ENCODE measurements around the gene RNF123.
A peak's percentile ranks its signal among the peaks of the same experiment; 100 is the strongest.

RNF123 gene

DNA sequence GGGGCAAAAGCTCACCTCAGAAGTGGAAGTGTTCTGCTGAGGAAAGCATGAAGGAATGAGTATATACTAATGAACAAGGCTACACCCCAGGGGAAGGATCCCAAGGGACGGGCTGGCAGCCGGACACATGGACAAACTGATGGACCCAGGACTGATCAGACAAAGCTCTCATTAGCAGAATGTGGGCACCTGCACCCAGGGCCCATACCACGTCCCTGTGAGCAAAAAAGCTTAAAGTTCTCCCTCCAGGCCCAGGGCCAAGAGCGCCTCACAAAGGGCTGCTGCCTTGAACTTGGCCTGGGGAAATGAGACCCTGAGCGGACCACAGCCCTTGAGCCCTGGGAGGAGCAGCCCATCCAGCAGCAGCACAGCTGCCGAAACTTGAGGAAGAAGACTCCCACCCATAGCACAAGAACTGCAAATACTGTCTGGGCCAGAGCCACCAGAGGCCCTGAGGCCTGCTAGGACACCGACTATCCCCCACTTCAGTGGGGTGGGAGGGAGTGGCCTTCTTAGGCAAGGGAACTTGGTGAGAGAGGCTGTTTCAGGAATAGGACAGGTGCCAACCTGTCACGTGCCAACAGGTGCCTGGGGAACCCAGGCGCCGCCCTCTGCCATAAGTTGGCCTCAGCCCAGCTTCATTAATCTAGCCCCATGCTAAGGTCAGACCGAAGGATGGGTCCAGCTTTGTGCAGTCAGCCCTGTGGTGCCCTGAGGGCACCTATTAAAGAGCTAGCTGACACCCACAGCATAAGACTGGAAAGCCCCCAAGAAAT is 36.7 kb downstream of the RNF123 start:
- no peak overlapping the region for H3K4me2 ChIP-seq
- H3K36me3 ChIP-seq, result peaks cover 66 to 80% (median 74%) of the 10 kb centered on the region in 11 experiments
- peaks cover 0 to 60% (median 26%) of the 10 kb centered on the region in 11 experiments; a peak in 20 of 22 replicates for H4K20me1 ChIP-seq
- peaks cover 19 to 40% (median 26%) of the 10 kb centered on the region in 10 experiments for H3K4me1 ChIP-seq
- no peak overlapping the region for H3K4me3 ChIP-seq
- peak overlapping the region in 5 of 11 experiments; percentile 7 to 28 (median 15); a peak in 2 of 22 replicates for H3K9ac ChIP-seq
- H3K27me3 ChIP-seq, result no peaks in the 10 kb centered on the region
- H3K9me3 ChIP-seq (replicated peaks in 1 of 11), result no peaks in the 10 kb centered on the region
- H3K27ac ChIP-seq, result peak overlapping the region in 1 of 11 experiments; percentile 5; a peak in 2 of 22 replicates
- TF ChIP-seq Cebpa-rat (IDR thresholded peaks at IDR 0.05), result no peak

DNA sequence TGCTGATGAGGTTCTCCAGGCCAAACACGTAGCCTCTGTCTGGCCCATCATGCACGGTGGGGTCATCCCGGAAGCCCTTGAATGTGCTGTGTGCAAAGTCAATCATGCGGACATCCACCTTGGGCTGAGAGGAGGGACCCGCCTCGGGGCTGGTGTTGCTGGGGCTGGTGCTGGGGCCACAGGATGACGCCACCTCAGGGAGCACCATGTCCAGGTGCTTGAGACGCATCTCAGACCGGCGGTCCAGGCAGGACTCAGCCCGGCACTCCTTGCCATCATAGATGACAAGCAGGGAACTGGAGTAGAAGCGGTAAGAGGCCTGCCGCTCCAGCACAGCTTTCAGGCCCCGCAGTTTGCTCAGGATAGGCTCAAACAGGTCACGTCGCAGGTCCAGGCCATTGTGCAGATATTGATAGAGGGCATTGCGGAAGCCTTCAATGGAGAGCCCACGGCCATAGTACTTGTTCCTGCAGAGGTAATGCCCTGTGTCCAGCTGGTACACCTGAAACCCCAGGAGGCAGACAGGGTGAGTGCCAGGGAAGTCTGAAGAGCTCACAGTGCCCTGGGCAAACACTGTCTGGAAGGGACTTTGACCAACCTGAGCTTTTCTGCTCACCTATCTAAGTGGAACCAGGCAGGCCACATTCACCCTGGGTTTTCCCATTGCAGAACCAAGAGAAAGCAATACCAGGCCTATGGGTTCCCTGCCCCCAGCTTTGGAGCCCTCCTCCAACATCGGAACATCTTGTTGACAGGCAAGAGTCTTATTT is 38.0 kb downstream of the RNF123 start:
- peak overlapping the region in 3 of 11 experiments; percentile 1 to 29 (median 15); a peak in 2 of 22 replicates for H3K9ac ChIP-seq
- no peak for TF ChIP-seq Cebpa-rat (IDR thresholded peaks at IDR 0.05)
- no peaks in the 10 kb centered on the region for H3K27me3 ChIP-seq
- H3K4me3 ChIP-seq, result no peak overlapping the region
- peak overlapping the region in 2 of 11 experiments; percentile 5 to 9; a peak in 1 of 22 replicates for H3K27ac ChIP-seq
- H3K4me2 ChIP-seq, result no peak overlapping the region
- peaks cover 0 to 47% (median 14%) of the 10 kb centered on the region in 11 experiments; a peak in 19 of 22 replicates for H4K20me1 ChIP-seq
- H3K36me3 ChIP-seq, result peaks cover 68 to 80% (median 74%) of the 10 kb centered on the region in 11 experiments
- peaks cover 18 to 36% (median 22%) of the 10 kb centered on the region in 10 experiments for H3K4me1 ChIP-seq
- no peaks in the 10 kb centered on the region for H3K9me3 ChIP-seq (replicated peaks in 1 of 11)

DNA sequence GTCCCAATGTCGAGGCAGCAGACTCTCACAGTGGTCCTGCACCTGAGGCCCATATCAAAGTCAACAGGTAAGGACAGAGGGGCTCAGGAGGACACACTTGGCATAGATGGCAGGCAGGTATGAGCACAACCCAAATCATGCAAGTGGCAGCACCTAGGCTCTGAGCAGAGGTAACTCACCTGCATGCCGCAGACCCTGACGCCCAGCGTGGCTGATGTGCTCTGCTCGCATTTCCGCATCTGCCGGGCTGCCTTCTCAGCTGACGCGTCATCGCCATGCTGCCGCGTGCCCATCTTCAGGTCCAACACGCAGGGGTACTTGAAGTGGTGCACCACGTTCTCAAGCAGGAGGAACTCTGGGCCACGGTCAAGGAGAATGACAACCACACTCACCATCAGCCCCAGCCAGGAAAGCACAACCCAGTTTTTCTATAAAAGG is 38.6 kb downstream of the RNF123 start:
- Histone ChIP-seq H3K9me3 (replicated peaks in 1 of 11) (no peaks in the 10 kb centered on the region), H3K36me3 (peaks cover 69 to 80% (median 75%) of the 10 kb centered on the region in 11 experiments), H3K27me3 (no peaks in the 10 kb centered on the region), H3K4me2 (no peak overlapping the region), H3K4me3 (no peak overlapping the region), H3K4me1 (peaks cover 12 to 30% (median 16%) of the 10 kb centered on the region in 10 experiments), H3K27ac (no peak overlapping the region), H4K20me1 (peaks cover 3 to 47% (median 12%) of the 10 kb centered on the region in 11 experiments; a peak in 19 of 22 replicates), H3K9ac (peak overlapping the region in 1 of 11 experiments; percentile 15; a peak in 1 of 22 replicates)
- no peak for TF ChIP-seq Cebpa-rat (IDR thresholded peaks at IDR 0.05)

DNA sequence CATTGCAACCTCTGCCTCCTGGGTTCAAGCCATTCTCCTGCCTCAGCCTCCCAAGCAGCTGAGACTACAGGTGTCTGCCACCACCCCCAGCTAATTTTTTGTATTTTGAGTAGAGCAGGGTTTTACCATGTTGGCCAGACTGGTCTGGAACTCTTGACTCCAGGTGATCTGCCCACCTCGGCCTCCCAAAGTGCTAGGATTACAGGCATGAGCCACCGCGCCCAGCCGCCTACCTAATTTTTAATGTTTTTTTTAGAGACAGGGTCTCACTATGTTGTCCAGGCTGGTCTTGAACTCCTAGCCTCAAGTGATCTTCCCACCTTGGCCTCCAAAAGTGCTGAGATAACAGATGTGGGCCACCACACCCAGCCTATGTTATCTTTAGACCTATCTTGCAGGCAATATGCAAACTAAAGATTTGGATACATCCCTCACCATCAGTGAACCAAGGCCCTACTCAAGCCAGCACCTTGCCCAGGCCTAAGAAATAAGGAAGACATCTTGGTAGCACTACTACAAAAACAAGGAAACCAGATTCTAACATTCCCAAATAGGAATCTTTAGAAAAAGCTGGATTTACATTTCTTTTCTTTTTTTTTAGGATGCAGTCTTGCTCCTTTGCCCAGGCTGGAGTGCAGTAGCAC is 40.7 kb downstream of the RNF123 start:
- peaks cover 90 to 100% (median 96%) of the 10 kb centered on the region in 11 experiments for H3K36me3 ChIP-seq
- H4K20me1 ChIP-seq, result peaks cover 4 to 57% (median 28%) of the 10 kb centered on the region in 11 experiments; a peak in 19 of 22 replicates
- H3K4me3 ChIP-seq, result no peak overlapping the region
- H3K27me3 ChIP-seq, result no peaks in the 10 kb centered on the region
- H3K4me2 ChIP-seq, result no peak overlapping the region
- H3K4me1 ChIP-seq, result peaks cover 0 to 22% (median 8%) of the 10 kb centered on the region in 10 experiments; a peak in 16 of 20 replicates
- H3K27ac ChIP-seq, result no peak overlapping the region
- H3K9me3 ChIP-seq (replicated peaks in 1 of 11), result no peaks in the 10 kb centered on the region
- TF ChIP-seq Cebpa-rat (IDR thresholded peaks at IDR 0.05), result no peak
- H3K9ac ChIP-seq, result no peak overlapping the region

DNA sequence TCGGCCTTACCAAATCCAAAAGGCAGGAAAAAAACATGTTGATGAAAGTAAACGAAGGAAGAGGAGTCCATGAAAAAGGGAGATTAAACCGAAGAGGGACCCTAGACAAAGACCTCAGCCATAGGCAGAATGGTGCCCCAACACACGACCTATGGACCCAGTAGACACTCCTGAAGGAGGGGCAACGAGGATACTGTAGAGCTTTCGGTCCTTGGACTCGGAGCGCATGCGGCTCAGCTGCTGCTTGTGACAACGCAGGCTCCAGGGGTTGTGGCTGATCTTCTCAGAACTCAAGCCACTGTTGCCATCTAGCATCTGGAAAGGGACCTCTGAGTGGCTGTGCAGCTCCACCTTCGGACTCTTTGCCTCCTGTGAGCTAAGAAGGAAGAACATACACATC is 43.2 kb downstream of the RNF123 start:
- no peak for TF ChIP-seq Cebpa-rat (IDR thresholded peaks at IDR 0.05)
- no peaks in the 10 kb centered on the region for H3K27me3 ChIP-seq
- H4K20me1 ChIP-seq, result peaks cover 4 to 53% (median 36%) of the 10 kb centered on the region in 11 experiments; a peak in 18 of 22 replicates
- H3K36me3 ChIP-seq, result peaks cover 90 to 100% (median 98%) of the 10 kb centered on the region in 11 experiments
- no peak overlapping the region for H3K9ac ChIP-seq
- H3K9me3 ChIP-seq (replicated peaks in 1 of 11), result no peaks in the 10 kb centered on the region
- no peak overlapping the region for H3K4me3 ChIP-seq
- H3K4me2 ChIP-seq, result no peak overlapping the region
- H3K27ac ChIP-seq, result no peak overlapping the region
- H3K4me1 ChIP-seq, result peaks cover 0 to 24% (median 2%) of the 10 kb centered on the region in 10 experiments; a peak in 6 of 20 replicates

DNA sequence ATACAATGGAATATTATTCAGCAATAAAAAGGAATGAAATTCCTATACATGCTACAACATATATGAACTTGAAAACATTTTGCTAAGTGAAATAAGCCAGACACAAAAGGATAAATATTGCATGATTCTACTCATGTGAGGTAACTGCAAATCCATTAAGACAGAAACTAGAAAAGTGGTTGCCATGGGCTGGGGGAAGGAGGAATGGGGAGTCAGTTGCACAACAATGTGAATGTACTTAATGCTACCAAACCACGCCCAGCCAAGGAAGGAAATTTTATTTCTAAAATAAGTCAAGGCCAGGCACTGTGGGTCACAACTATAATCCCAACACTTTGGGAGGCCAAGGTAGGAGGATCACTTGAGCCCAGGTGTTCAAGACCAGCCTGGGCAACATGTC is 44.2 kb downstream of the RNF123 start:
- H3K27me3 ChIP-seq, result no peaks in the 10 kb centered on the region

DNA sequence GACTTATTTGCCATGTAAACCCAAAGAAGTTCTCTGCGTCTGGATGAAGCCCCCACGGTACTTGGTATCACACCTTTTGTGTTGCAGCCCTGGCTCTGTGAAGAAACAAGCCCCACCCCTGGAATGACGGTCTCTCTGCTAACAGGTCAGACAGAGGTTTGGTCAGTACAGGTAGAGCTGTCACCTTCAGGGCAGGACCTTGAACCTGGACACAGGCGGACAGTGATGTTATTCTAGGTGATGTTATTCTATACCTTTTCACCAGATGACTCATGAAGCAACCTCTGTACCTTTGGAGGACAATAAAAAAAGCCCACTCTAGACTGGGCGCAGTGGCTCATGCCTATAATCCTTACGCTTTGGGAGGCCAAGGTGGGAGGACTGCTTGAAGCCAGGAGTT is 45.4 kb downstream of the RNF123 start:
- no peak overlapping the region for H3K4me3 ChIP-seq
- H3K27me3 ChIP-seq, result no peaks in the 10 kb centered on the region
- peaks cover 10 to 66% (median 47%) of the 10 kb centered on the region in 11 experiments; a peak in 18 of 22 replicates for H4K20me1 ChIP-seq
- H3K36me3 ChIP-seq, result peaks cover 90 to 100% (median 96%) of the 10 kb centered on the region in 11 experiments
- peaks cover 0 to 24% (median 0%) of the 10 kb centered on the region in 10 experiments; a peak in 4 of 20 replicates for H3K4me1 ChIP-seq
- no peak overlapping the region for H3K27ac ChIP-seq
- H3K9me3 ChIP-seq (replicated peaks in 1 of 11), result no peaks in the 10 kb centered on the region
- H3K4me2 ChIP-seq, result no peak overlapping the region
- TF ChIP-seq Cebpa-rat (IDR thresholded peaks at IDR 0.05), result no peak
- H3K9ac ChIP-seq, result no peak overlapping the region

More for the DNA sequence above, 44.2 kb downstream of the RNF123 start:
- Histone ChIP-seq H3K4me1 (peaks cover 0 to 24% (median 0%) of the 10 kb centered on the region in 10 experiments; a peak in 4 of 20 replicates), H3K36me3 (peaks cover 91 to 100% (median 98%) of the 10 kb centered on the region in 11 experiments), H3K9ac (no peak overlapping the region), H3K4me2 (peak overlapping the region in 1 of 11 experiments; percentile 15; a peak in 1 of 22 replicates), H3K27ac (no peak overlapping the region), H3K9me3 (replicated peaks in 1 of 11) (no peaks in the 10 kb centered on the region), H4K20me1 (peaks cover 7 to 58% (median 43%) of the 10 kb centered on the region in 11 experiments; a peak in 18 of 22 replicates), H3K4me3 (no peak overlapping the region)
- no peak for TF ChIP-seq Cebpa-rat (IDR thresholded peaks at IDR 0.05)

DNA sequence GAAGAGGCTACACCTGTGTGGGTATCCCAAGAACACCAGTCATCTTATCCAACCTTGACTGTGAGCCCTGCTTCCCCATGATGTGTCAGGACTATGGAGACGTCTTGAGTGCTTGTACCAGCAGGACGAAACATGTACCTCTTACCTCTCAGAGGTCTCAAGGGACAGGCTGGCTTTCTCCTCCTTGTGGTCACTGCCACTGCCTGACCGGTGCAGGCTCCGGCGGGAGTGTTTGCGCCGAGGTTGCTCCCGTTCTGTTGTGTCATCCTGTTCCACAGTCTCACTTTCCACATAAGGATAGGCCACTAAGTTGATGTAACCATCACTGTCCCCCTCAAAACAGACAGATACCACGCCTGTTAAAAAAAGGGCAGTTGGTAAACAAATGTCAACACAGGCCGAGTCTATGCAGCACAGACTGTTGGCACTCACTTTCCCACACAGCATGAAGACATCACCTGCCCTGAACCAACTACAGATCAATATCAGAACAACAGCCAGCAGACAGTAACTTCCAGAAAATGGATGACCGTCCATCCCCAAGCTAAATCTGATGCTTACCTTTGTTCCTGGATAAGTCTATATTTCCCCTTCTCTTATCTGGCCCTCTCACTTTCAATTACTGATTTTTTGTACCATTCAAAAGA is 48.8 kb downstream of the RNF123 start:
- Histone ChIP-seq H4K20me1 (peaks cover 10 to 89% (median 61%) of the 10 kb centered on the region in 11 experiments; a peak in 18 of 22 replicates), H3K36me3 (peaks cover 77 to 100% (median 96%) of the 10 kb centered on the region in 11 experiments), H3K4me2 (no peak overlapping the region), H3K4me1 (peaks cover 0 to 24% (median 0%) of the 10 kb centered on the region in 10 experiments; a peak in 4 of 20 replicates), H3K27me3 (no peaks in the 10 kb centered on the region), H3K9me3 (replicated peaks in 1 of 11) (no peaks in the 10 kb centered on the region), H3K9ac (no peak overlapping the region), H3K27ac (no peak overlapping the region), H3K4me3 (no peak overlapping the region)
- no peak for TF ChIP-seq Cebpa-rat (IDR thresholded peaks at IDR 0.05)

All from BLaER1 treated with 17β-estradiol and CSF1 and Interleukin-3, amounts not matched to agents 10 nM and 100 nM (cell line).